H1 (cell line): Measurements from ENCODE around the gene TAGLN3. TPM values are rescaled to one million over a fixed set of nuclear protein-coding genes. Genes with fewer than 3 reads are reported as not detected.

Experiments used
- CTCF ChIA-PET: fragments of 300-600 bp; sonication (Branson Sonifier 250); formaldehyde crosslinking; loops from one replicate; lab custom pipeline; 2021; ENCODE audit not compliant: partially characterized antibody; lab: Charles Lee
- POLR2A ChIA-PET: fragments of 300-600 bp; sonication (Branson Sonifier 250); formaldehyde crosslinking; loops from one replicate; lab custom pipeline; 2021; ENCODE audit warnings: inconsistent platforms; ENCODE audit not compliant: partially characterized antibody; lab: Charles Lee
- DNase-seq, 2 experiments: peaks; one replicate each; pipeline versions ENCODE4 v3.0.0 to v3.0.0-alpha.2; 2010 to 2022; ENCODE audit warnings: low spot score in 2 of 2, low read depth in 1 of 2, mixed read lengths in 1 of 2
- FAIRE-seq: peaks from 2 replicates; lab custom pipeline; 2011; peaks lifted over from hg19 to GRCh38; lab: Jason Lieb, UNC
- H2AFZ ChIP-seq: 2 replicates; pipeline ENCODE4 v1.8.1; 2012; ENCODE audit warnings: low read length, inconsistent platforms
- H2AK5ac ChIP-seq: 2 replicates; pipeline ENCODE4 v1.6.1; 2013; ENCODE audit warnings: low read depth, low read length
- H2BK120ac ChIP-seq: replicated peaks from 2 replicates; pipeline ENCODE3; 2013; ENCODE audit warnings: low read depth, low read length, inconsistent platforms
- H2BK12ac ChIP-seq: 2 replicates; pipeline ENCODE4 v1.6.1; 2013; ENCODE audit warnings: low read depth, low read length
- H2BK15ac ChIP-seq: 2 replicates; pipeline ENCODE4 v1.6.1; 2013; ENCODE audit warnings: low read length
- H2BK20ac ChIP-seq: 2 replicates; pipeline ENCODE4 v1.6.1; 2013; ENCODE audit warnings: low read length
- H2BK5ac ChIP-seq: 2 replicates; pipeline ENCODE4 v1.6.1; 2013; ENCODE audit warnings: low read depth, low read length
- H3K14ac ChIP-seq: 2 replicates; pipeline ENCODE4 v1.6.1; 2013; ENCODE audit warnings: inconsistent platforms; ENCODE audit not compliant: insufficient read length
- H3K18ac ChIP-seq: 2 replicates; pipeline ENCODE4 v1.6.1; 2013; ENCODE audit warnings: low read length; ENCODE audit errors: extremely low read depth
- H3K23ac ChIP-seq: 2 replicates; pipeline ENCODE4 v1.6.1; 2013; ENCODE audit warnings: inconsistent platforms; ENCODE audit not compliant: insufficient read length
- H3K23me2 ChIP-seq: 2 replicates; pipeline ENCODE4 v1.6.1; 2013; ENCODE audit warnings: low read depth, low read length
- H3K27ac ChIP-seq: 2 replicates; pipeline ENCODE4 v1.6.1; 2011; ENCODE audit warnings: low read depth, low read length, inconsistent platforms
- H3K27me3 ChIP-seq, 4 experiments: replicated peaks in 1 of 4; 1 replicate in 1 of 4; 2 replicates in 3 of 4; pipeline versions ENCODE4 v1.6.1 to v1.8.1; 2011 to 2013; ENCODE audit warnings: low read length in 3 of 4, mild to moderate bottlenecking in 3 of 4, inconsistent platforms in 2 of 4, mixed read lengths in 2 of 4, moderate library complexity in 1 of 4; ENCODE audit not compliant: control insufficient read depth in 3 of 4, insufficient read depth in 3 of 4; ENCODE audit errors: extremely low read depth in 1 of 4
- H3K36me3 ChIP-seq, 4 experiments: 2 replicates each; pipeline versions ENCODE4 v1.6.1 to v1.8.1; 2011 to 2013; ENCODE audit warnings: mild to moderate bottlenecking in 4 of 4, low read length in 3 of 4, moderate library complexity in 2 of 4, control low read depth in 1 of 4, inconsistent platforms in 1 of 4; ENCODE audit not compliant: insufficient read depth in 4 of 4, control insufficient read depth in 2 of 4
- H3K4ac ChIP-seq: replicated peaks from 2 replicates; pipeline ENCODE3; 2013; ENCODE audit warnings: low read length, low read depth, mixed read lengths, inconsistent platforms; ENCODE audit not compliant: insufficient read length
- H3K4me1 ChIP-seq, 4 experiments: replicated peaks in 1 of 4; 1 replicate in 1 of 4; 2 replicates in 3 of 4; pipeline versions ENCODE4 v1.6.1 to v1.8.1; 2011 to 2013; ENCODE audit warnings: low read length in 3 of 4, inconsistent platforms in 2 of 4, mixed read lengths in 1 of 4; ENCODE audit not compliant: insufficient read depth in 4 of 4, control insufficient read depth in 3 of 4
- H3K4me2 ChIP-seq, 2 experiments: 2 replicates each; pipeline versions ENCODE4 v1.6.1 to v1.8.1; 2011 to 2013; ENCODE audit warnings: low read depth in 2 of 2, low read length in 2 of 2, control low read depth in 1 of 2, inconsistent platforms in 1 of 2, mild to moderate bottlenecking in 1 of 2; ENCODE audit not compliant: insufficient read depth in 1 of 2
- H3K4me3 ChIP-seq, 4 experiments: fragments of 200-600, 300-600 bp in 1 of 4; sonication (generic), shearing (Covaris generic), sonication (Bioruptor Twin) in 1 of 4; 2 replicates each; pipeline versions ENCODE4 v1.5.1 to v1.8.1; 2011 to 2016; ENCODE audit warnings: low read length in 4 of 4, low read depth in 3 of 4, control low read depth in 2 of 4, inconsistent platforms in 2 of 4, mild to moderate bottlenecking in 2 of 4, mixed read lengths in 1 of 4, moderate library complexity in 1 of 4; ENCODE audit not compliant: insufficient read depth in 2 of 4; ENCODE audit errors: extremely low read depth in 1 of 4
- H3K56ac ChIP-seq: replicated peaks from 2 replicates; pipeline ENCODE3; 2013; ENCODE audit warnings: low read depth, mild to moderate bottlenecking, mixed read lengths, low read length, inconsistent platforms; ENCODE audit not compliant: insufficient read length
- H3K79me1 ChIP-seq: 2 replicates; pipeline ENCODE4 v1.6.1; 2013; ENCODE audit warnings: low read depth, low read length, control low read depth
- H3K79me2 ChIP-seq, 2 experiments: 2 replicates each; pipeline versions ENCODE4 v1.6.1 to v1.8.1; 2012 to 2013; ENCODE audit warnings: low read length in 2 of 2, mild to moderate bottlenecking in 2 of 2, inconsistent platforms in 1 of 2; ENCODE audit not compliant: insufficient read depth in 2 of 2, control insufficient read depth in 1 of 2
- H3K9ac ChIP-seq, 4 experiments: replicated peaks in 1 of 4; 1 replicate in 1 of 4; 2 replicates in 3 of 4; pipeline versions ENCODE4 v1.6.1 to v1.8.1; 2011 to 2013; ENCODE audit warnings: low read depth in 3 of 4, low read length in 3 of 4, control low read depth in 2 of 4, mild to moderate bottlenecking in 2 of 4, moderate library complexity in 2 of 4, inconsistent platforms in 1 of 4; ENCODE audit errors: extremely low read depth in 1 of 4
- H3K9me3 ChIP-seq, 2 experiments: 2 replicates each; pipeline versions ENCODE4 v1.6.1 to v1.8.1; 2012 to 2013; ENCODE audit warnings: mild to moderate bottlenecking in 2 of 2, moderate library complexity in 2 of 2, control low read depth in 1 of 2, inconsistent platforms in 1 of 2, low read depth in 1 of 2, low read length in 1 of 2, mixed read lengths in 1 of 2; ENCODE audit not compliant: insufficient read depth in 2 of 2
- H4K20me1 ChIP-seq, 2 experiments: replicated peaks in 1 of 2; 2 replicates each; pipeline versions ENCODE3 to v1.8.1; 2011 to 2013; ENCODE audit warnings: inconsistent platforms in 2 of 2, low read length in 2 of 2, mild to moderate bottlenecking in 1 of 2; ENCODE audit not compliant: insufficient read depth in 2 of 2, control insufficient read depth in 1 of 2
- H4K5ac ChIP-seq: 2 replicates; pipeline ENCODE4 v1.6.1; 2013; ENCODE audit warnings: low read length, low read depth, mixed read lengths, inconsistent platforms; ENCODE audit not compliant: insufficient read length
- H4K8ac ChIP-seq: 2 replicates; pipeline ENCODE4 v1.8.0; 2013; ENCODE audit warnings: mild to moderate bottlenecking, moderate library complexity, low read length, inconsistent platforms; ENCODE audit not compliant: insufficient read depth; ENCODE audit errors: extremely low read depth
- H4K91ac ChIP-seq: replicated peaks from 2 replicates; pipeline ENCODE3; 2013; ENCODE audit warnings: low read length, mixed read lengths, inconsistent platforms; ENCODE audit not compliant: insufficient read length
- ASH2L ChIP-seq: fragments of 200-600, 300-600 bp; sonication (generic); IDR thresholded peaks from one replicate; pipeline ENCODE4 v1.7.1; 2017; ENCODE audit warnings: low read length
- BCL11A ChIP-seq, 2 experiments: IDR thresholded peaks; one replicate each; pipeline ENCODE4 v1.6.1; 2011; ENCODE audit warnings: low read depth in 2 of 2, low read length in 2 of 2, mild to moderate bottlenecking in 2 of 2
- EP300 ChIP-seq, 2 experiments: IDR thresholded peaks; 1 replicate in 1 of 2; 2 replicates in 1 of 2; pipeline ENCODE4 v1.6.1; 2011 to 2012; ENCODE audit warnings: low read depth in 2 of 2, low read length in 2 of 2, mild to moderate bottlenecking in 2 of 2, borderline replicate concordance in 1 of 2, inconsistent platforms in 1 of 2, moderate library complexity in 1 of 2
- HDAC2 ChIP-seq, 2 experiments: fragments of 300-600 bp in 1 of 2; sonication (generic) in 1 of 2; IDR thresholded peaks; 2 replicates each; pipeline ENCODE4 v1.6.1; 2011 to 2012; ENCODE audit warnings: low read depth in 2 of 2, low read length in 2 of 2, mild to moderate bottlenecking in 2 of 2, moderate library complexity in 2 of 2, borderline replicate concordance in 1 of 2, inconsistent platforms in 1 of 2
- SRF ChIP-seq: IDR thresholded peaks from 2 replicates; pipeline ENCODE4 v1.6.1; 2011; ENCODE audit warnings: mild to moderate bottlenecking, low read depth, low read length, moderate library complexity
- WGBS, 2 experiments: shearing (Covaris generic) in 1 of 2; methylation state at CpG; one replicate each; pipeline versions ENCODE4 v1.1.6 to v1.1.7; 2013 to 2015; ENCODE audit warnings: low lambda C conversion rate in 2 of 2, mixed read lengths in 2 of 2, inconsistent platforms in 1 of 2, low coverage in 1 of 2, missing lambda C conversion rate in 1 of 2; ENCODE audit not compliant: insufficient replicate concordance in 2 of 2, insufficient coverage in 1 of 2, insufficient read length in 1 of 2; ENCODE audit errors: extremely low coverage in 1 of 2, missing lambda C conversion rate in 1 of 2; 5-methylcytosine and 5-hydroxymethylcytosine counted together
- polyA plus RNA-seq, 7 experiments: library from polyadenylated mRNA; depleted of rRNA in 3 of 7; stranded (reverse) in 5 of 7; unstranded in 2 of 7; fragments of >200 nt in 5 of 7; fragments of 200-250 nt in 2 of 7; gene quantifications; 1 replicate in 5 of 7; 2 replicates in 1 of 7; 4 replicates in 1 of 7; pipeline versions ENCODE4 v1.2.1 to v1.2.3, GENCODE V29; 2011 to 2013; ENCODE audit warnings: missing spikeins in 2 of 7, mixed read lengths in 2 of 7
- total RNA-seq: library from RNA; stranded (reverse); fragmentation: NEBNext Ultra II Directional; extraction: Animal tissue kit (Norgen Biotek cat#: 25700); gene quantifications from 2 replicates; pipeline ENCODE4 v1.2.1, GENCODE V29; 2021

Gene TAGLN3
- total and polyA plus RNA-seq, 2 of the 8 experiments (the other 6 are each of a cell fraction or from before 2014, with no cell fraction given), result 6.3 to 7.5 TPM

DNA sequence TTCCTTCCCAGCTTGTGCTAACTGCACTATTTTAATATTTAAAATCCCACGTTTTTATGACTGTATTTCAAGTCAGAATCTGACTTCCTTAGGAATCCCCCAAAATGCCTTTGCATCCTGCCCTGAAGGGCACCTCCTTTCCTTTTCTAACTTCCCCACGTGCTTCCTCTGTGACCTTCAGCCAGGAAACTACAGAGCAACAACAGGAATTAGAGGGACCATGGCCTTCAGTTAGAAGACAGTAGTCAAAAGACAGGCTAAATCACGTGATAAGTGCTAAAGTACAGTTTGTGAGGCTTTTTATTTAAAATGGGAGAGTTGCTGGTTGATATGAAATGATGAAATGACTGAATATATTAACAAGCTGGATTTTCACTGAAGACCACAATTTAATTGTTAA, 31.7 kb upstream of the TAGLN3 start:
- H3K79me1 ChIP-seq, result no peaks in the 10 kb centered on the region
- H2BK12ac ChIP-seq, result no peak overlapping the region
- ChIA-PET CTCF (interaction anchor here (0.9 to 15.1 kb wide), 26 partner anchors 10 to 367 kb away, joined by 3 to 258 read pairs (median 5); partner anchors contain the start of genes ABHD10 and PHLDB2), POLR2A (interaction anchor here (1.0 to 2.9 kb wide), 3 partner anchors 8 to 11 kb away, joined by 4 to 12 read pairs (median 4); partner anchors contain the start of gene ABHD10)
- no peak overlapping the region for H4K91ac ChIP-seq
- no peak overlapping the region for H3K4me3 ChIP-seq
- 32% methylated on average over 3 of the region's 3 CpGs; no CpG with 5 or more reads in 1 of the 2 experiments for WGBS, 2 experiments
- FAIRE-seq, result no peak
- no peak overlapping the region for H3K4me2 ChIP-seq
- H3K4ac ChIP-seq, result no peak overlapping the region
- no peak overlapping the region for H3K27ac ChIP-seq
- H3K23ac ChIP-seq, result no peak overlapping the region
- no peaks in the 10 kb centered on the region for H4K20me1 ChIP-seq
- no peaks in the 10 kb centered on the region; the same call in 1 of the 2 replicates for H3K23me2 ChIP-seq
- H3K9ac ChIP-seq, result no peak overlapping the region
- no peak overlapping the region for H2BK15ac ChIP-seq
- no peak overlapping the region for H2BK20ac ChIP-seq
- H2BK120ac ChIP-seq, result no peak overlapping the region
- no peaks in the 10 kb centered on the region for H3K9me3 ChIP-seq
- no peaks in the 10 kb centered on the region for H3K4me1 ChIP-seq
- no peak overlapping the region for H3K18ac ChIP-seq
- no peaks in the 10 kb centered on the region for H3K27me3 ChIP-seq
- no peaks in the 10 kb centered on the region for H3K79me2 ChIP-seq
- H4K5ac ChIP-seq, result no peak overlapping the region
- H2AFZ ChIP-seq, result no peak overlapping the region
- no peaks in the 10 kb centered on the region for H3K36me3 ChIP-seq
- H4K8ac ChIP-seq, result no peak overlapping the region
- no peak overlapping the region for H3K14ac ChIP-seq
- H3K56ac ChIP-seq, result no peak overlapping the region
- no peak overlapping the region for H2AK5ac ChIP-seq
- DNase-seq, result no peak
- no peak overlapping the region for H2BK5ac ChIP-seq
- TF ChIP-seq HDAC2 (IDR thresholded peaks at IDR 0.05; ENCODE audit: borderline replicate concordance in 1 of 2, low read depth in 2 of 2, low read length in 2 of 2) (no peak), ASH2L (no peak), SRF (no peak), EP300 (IDR thresholded peaks at IDR 0.05; ENCODE audit: borderline replicate concordance in 1 of 2, low read depth in 2 of 2, low read length in 2 of 2) (no peak), BCL11A (IDR thresholded peaks at IDR 0.05; ENCODE audit: low read depth in 2 of 2, low read length in 2 of 2) (no peak)
